Measurements from ENCODE around the gene TMPRSS6.

TMPRSS6 gene

DNA sequence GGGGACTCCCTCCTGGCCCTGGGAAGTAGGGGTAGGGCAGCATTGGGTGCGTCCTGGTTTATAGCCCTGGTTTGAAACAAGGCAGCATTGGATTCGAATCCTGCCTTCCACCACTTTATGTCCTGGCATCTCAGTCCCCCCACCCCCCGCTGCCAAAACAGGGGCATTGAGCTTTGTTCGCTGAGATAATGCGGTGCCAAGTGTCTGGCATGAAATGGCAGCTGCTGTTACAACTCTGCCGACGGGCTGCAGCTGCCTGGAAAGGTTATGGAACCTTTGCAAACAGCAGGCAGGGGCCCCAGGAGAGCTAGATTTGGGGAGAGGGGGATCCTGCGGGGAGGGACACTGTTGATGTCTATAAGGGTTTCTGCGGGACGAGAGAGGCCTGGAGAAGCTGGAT, 92.2 kb downstream of the TMPRSS6 start:
- Histone ChIP-seq H3K9me3 (no peaks in the 10 kb centered on the region), H3K36me3 (peaks cover 12% of the 10 kb centered on the region), H3K4me1 (ENCODE audit: control insufficient read depth in 1 of 2, insufficient read depth in 1 of 2, low read depth in 1 of 2, low read length in 1 of 2) (peaks cover 40 to 41% of the 10 kb centered on the region in 2 experiments), H3K27me3 (no peaks in the 10 kb centered on the region), H3K4me3 (ENCODE audit: low read depth in 1 of 2, low read length in 1 of 2) (no peak overlapping the region), H3K27ac (no peak overlapping the region)
- TF ChIP-seq, protein P1, sequence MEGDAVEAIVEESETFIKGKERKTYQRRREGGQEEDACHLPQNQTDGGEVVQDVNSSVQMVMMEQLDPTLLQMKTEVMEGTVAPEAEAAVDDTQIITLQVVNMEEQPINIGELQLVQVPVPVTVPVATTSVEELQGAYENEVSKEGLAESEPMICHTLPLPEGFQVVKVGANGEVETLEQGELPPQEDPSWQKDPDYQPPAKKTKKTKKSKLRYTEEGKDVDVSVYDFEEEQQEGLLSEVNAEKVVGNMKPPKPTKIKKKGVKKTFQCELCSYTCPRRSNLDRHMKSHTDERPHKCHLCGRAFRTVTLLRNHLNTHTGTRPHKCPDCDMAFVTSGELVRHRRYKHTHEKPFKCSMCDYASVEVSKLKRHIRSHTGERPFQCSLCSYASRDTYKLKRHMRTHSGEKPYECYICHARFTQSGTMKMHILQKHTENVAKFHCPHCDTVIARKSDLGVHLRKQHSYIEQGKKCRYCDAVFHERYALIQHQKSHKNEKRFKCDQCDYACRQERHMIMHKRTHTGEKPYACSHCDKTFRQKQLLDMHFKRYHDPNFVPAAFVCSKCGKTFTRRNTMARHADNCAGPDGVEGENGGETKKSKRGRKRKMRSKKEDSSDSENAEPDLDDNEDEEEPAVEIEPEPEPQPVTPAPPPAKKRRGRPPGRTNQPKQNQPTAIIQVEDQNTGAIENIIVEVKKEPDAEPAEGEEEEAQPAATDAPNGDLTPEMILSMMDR (IDR thresholded peaks at IDR 0.05) = no peak

DNA sequence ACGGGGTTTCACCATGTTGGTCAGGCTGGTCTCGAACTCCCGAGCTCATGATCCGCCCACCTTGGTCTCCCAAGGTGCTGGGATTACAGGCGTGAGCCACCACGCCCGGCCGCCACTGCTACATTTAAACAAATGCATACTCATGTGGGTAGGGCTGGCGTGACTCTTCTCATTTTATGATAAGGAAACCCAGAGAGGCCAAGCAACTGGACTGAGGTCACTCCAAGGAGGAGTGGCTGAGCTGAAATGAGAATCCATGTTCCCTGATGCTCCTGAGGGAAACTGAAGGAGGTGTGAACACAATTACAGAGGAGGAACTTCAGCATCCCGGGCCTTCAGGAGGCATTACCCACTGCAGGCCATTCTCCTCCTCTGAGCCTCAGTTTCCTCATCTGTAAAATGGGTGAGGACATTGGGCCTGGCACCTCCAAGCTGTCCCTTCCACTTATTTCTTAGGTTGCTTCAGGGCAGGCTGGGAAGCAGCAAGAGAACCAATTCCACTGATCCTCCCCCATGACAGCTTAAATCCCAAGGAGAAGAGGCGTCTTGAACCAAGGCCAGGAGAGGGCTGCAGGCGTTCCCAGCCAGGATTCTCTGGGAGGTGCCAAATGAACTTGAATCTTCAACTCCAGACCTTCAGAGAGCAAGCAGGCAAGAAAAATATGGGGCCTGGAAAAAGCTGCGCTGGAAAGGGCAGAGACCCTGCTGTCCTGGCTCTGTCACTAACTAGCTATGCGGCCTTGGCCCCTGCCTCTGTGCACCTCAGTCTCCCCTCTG, 93.2 kb downstream of the TMPRSS6 start:
- Histone ChIP-seq H3K36me3 (peaks cover 12% of the 10 kb centered on the region), H3K4me1 (ENCODE audit: control insufficient read depth in 1 of 2, insufficient read depth in 1 of 2, low read depth in 1 of 2, low read length in 1 of 2) (peaks cover 34 to 41% of the 10 kb centered on the region in 2 experiments), H3K9me3 (no peaks in the 10 kb centered on the region), H3K27ac (no peak overlapping the region), H3K27me3 (no peaks in the 10 kb centered on the region), H3K4me3 (ENCODE audit: low read depth in 1 of 2, low read length in 1 of 2) (no peak overlapping the region)
- TF ChIP-seq, protein P1 (IDR thresholded peaks at IDR 0.05) = no peak

DNA sequence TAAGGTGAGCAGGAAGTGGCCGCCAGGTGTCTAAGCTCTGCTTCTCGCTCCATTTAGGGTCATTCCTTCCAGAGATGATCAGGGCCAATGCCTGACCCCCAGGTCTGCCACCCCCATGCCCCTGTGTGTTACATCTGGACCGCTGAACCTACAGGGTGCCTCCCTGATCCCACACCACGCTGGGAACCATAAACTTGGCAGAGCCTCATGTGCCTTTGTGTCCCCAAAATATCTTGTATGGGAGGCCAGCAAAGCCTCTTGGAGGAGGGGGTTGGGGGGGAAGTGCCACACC, 94.0 kb downstream of the TMPRSS6 start:
- peaks cover 17% of the 10 kb centered on the region for H3K36me3 ChIP-seq
- H3K27ac ChIP-seq = no peak overlapping the region
- no peaks in the 10 kb centered on the region for H3K27me3 ChIP-seq
- no peak overlapping the region for H3K4me3 ChIP-seq (ENCODE audit: low read depth in 1 of 2, low read length in 1 of 2)
- TF ChIP-seq, protein P1 (IDR thresholded peaks at IDR 0.05) = no peak
- H3K9me3 ChIP-seq = no peaks in the 10 kb centered on the region
- H3K4me1 ChIP-seq (ENCODE audit: control insufficient read depth in 1 of 2, insufficient read depth in 1 of 2, low read depth in 1 of 2, low read length in 1 of 2) = peaks cover 28 to 37% of the 10 kb centered on the region in 2 experiments
